HCT116 (cell line): ENCODE results near the gene PPP1CC. TPM values are rescaled to one million over a fixed set of nuclear protein-coding genes. Genes with fewer than 3 reads are reported as not detected.

Source experiments
- ATAC-seq: fragments of 200-7000 bp; cut with Tn5 transposase; 2 replicates; pipeline ENCODE4 v1.9.1; 2020; ENCODE audit warnings: mild to moderate bottlenecking, moderate library complexity
- BruUV-seq: library from RNA; stranded (reverse); fragments of 400-500 nt; replicated peaks from 2 replicates; lab custom pipeline; 2021; lab: Mats Ljungman, UMichigan
- CTCF ChIA-PET: fragments of 300-600 bp; sonication (Branson Sonifier 250); formaldehyde crosslinking; loops from one replicate; lab custom pipeline; 2021; ENCODE audit warnings: antibody characterized with exemption; lab: Charles Lee
- POLR2A ChIA-PET: fragments of 300-600, 350-600 bp; sonication (Branson Sonifier 250); formaldehyde crosslinking; loops from one replicate; lab custom pipeline; 2021; ENCODE audit warnings: antibody characterized with exemption; lab: Charles Lee
- RAD21 ChIA-PET, 2 experiments: fragments of 300-600 bp; sonication (Branson Sonifier 250); formaldehyde crosslinking; loops; one replicate each; lab custom pipeline; 2023; ENCODE audit warnings: low total read pairs in 2 of 2; ENCODE audit not compliant: uncharacterized antibody in 2 of 2, unreplicated experiment in 2 of 2, low non-redundant PET in 1 of 2; lab: Charles Lee
- DNase-seq: peaks from one replicate; pipeline ENCODE4 v3.0.0-alpha.2; 2010; ENCODE audit warnings: low read depth, low spot score
- H2AFZ ChIP-seq: fragments of 200-600 bp; shearing (Covaris generic), sonication (generic); 2 replicates; pipeline ENCODE4 v1.6.1; 2017; ENCODE audit warnings: low read depth, mixed run types, mixed read lengths, antibody characterized with exemption, low read length; ENCODE audit not compliant: poor library complexity, severe bottlenecking
- H3K27ac ChIP-seq: 2 replicates; pipeline ENCODE4 v1.5.1; 2012; ENCODE audit warnings: low read depth, low read length
- H3K27me3 ChIP-seq: fragments of 200-600 bp; sonication (generic); 2 replicates; pipeline ENCODE4 v1.6.1; 2016; ENCODE audit warnings: mixed run types, low read length, mixed read lengths; ENCODE audit not compliant: insufficient read depth
- H3K36me3 ChIP-seq, 2 experiments: fragments of 200-500 bp in 1 of 2; fragments of 200-600 bp in 1 of 2; sonication (Bioruptor generic) in 1 of 2; sonication (generic) in 1 of 2; 2 replicates each; pipeline versions ENCODE4 v1.5.1 to v1.6.1; 2014 to 2016; ENCODE audit warnings: low read length in 2 of 2, inconsistent platforms in 1 of 2, mixed read lengths in 1 of 2, mixed run types in 1 of 2; ENCODE audit not compliant: insufficient read depth in 2 of 2, control insufficient read depth in 1 of 2
- H3K4me1 ChIP-seq, 2 experiments: fragments of 200-600 bp in 1 of 2; sonication (generic) in 1 of 2; 2 replicates each; pipeline versions ENCODE4 v1.5.1 to v1.6.1; 2012 to 2017; ENCODE audit warnings: low read length in 2 of 2, inconsistent platforms in 1 of 2, mild to moderate bottlenecking in 1 of 2, mixed read lengths in 1 of 2, mixed run types in 1 of 2, moderate library complexity in 1 of 2; ENCODE audit not compliant: insufficient read depth in 2 of 2, control insufficient read depth in 1 of 2
- H3K4me2 ChIP-seq: fragments of 200-600 bp; sonication (generic); 2 replicates; pipeline ENCODE4 v1.6.1; 2017; ENCODE audit warnings: mixed run types, low read length, mixed read lengths
- H3K4me3 ChIP-seq, 2 experiments: fragments of 200-600 bp in 1 of 2; sonication (generic) in 1 of 2; replicated peaks in 1 of 2; 2 replicates each; pipeline ENCODE4 v1.5.1; 2011 to 2016; ENCODE audit warnings: low read length in 2 of 2, control low read depth in 1 of 2, low read depth in 1 of 2, mild to moderate bottlenecking in 1 of 2, mixed read lengths in 1 of 2, mixed run types in 1 of 2
- H3K79me2 ChIP-seq: fragments of 200-600 bp; sonication (generic); 2 replicates; pipeline ENCODE4 v1.6.1; 2017; ENCODE audit warnings: mild to moderate bottlenecking, mixed run types, low read length, moderate library complexity, mixed read lengths; ENCODE audit not compliant: insufficient read depth
- H3K9ac ChIP-seq: fragments of 200-600 bp; sonication (generic); 2 replicates; pipeline ENCODE4 v1.6.1; 2016; ENCODE audit warnings: low read length, mixed read lengths
- H3K9me2 ChIP-seq: fragments of 200-600 bp; sonication (generic), shearing (Covaris generic); 2 replicates; pipeline ENCODE4 v1.6.1; 2017; ENCODE audit warnings: mixed run types, mild to moderate bottlenecking, moderate library complexity; ENCODE audit not compliant: insufficient read depth
- H3K9me3 ChIP-seq, 2 experiments: fragments of 200-500 bp in 1 of 2; fragments of 200-600 bp in 1 of 2; sonication (Bioruptor generic) in 1 of 2; sonication (generic) in 1 of 2; 2 replicates each; pipeline ENCODE4 v1.6.1; 2014 to 2017; ENCODE audit warnings: low read length in 2 of 2, mixed read lengths in 2 of 2, inconsistent platforms in 1 of 2, low read depth in 1 of 2, mild to moderate bottlenecking in 1 of 2, mixed run types in 1 of 2, moderate library complexity in 1 of 2; ENCODE audit not compliant: control insufficient read depth in 1 of 2, insufficient read depth in 1 of 2
- H4K20me1 ChIP-seq: fragments of 200-600 bp; sonication (generic), shearing (Covaris generic); 2 replicates; pipeline ENCODE4 v1.6.1; 2017; ENCODE audit warnings: mixed run types, mild to moderate bottlenecking, moderate library complexity; ENCODE audit not compliant: insufficient read depth
- CTCF ChIP-seq, 3 experiments: fragments of 200-600 bp in 1 of 3; sonication (generic) in 1 of 3; IDR thresholded peaks in 2 of 3; conservative IDR thresholded peaks in 1 of 3; 2 replicates each; pipeline ENCODE4 v1.5.1; 2012 to 2017; ENCODE audit warnings: low read depth in 2 of 3, low read length in 2 of 3, antibody characterized with exemption in 1 of 3, borderline replicate concordance in 1 of 3, control low read depth in 1 of 3, mild to moderate bottlenecking in 1 of 3, mixed read lengths in 1 of 3, mixed run types in 1 of 3, moderate library complexity in 1 of 3; ENCODE audit not compliant: insufficient read depth in 1 of 3
- EGR1 ChIP-seq: IDR thresholded peaks from 2 replicates; pipeline ENCODE4 v1.6.1; 2012; ENCODE audit warnings: low read depth
- ELF1 ChIP-seq: IDR thresholded peaks from 2 replicates; pipeline ENCODE4 v1.6.1; 2012; ENCODE audit warnings: low read depth, borderline replicate concordance
- EZH2 ChIP-seq: fragments of 200-600 bp; sonication (generic); IDR thresholded peaks from 2 replicates; pipeline ENCODE4 v1.6.1; 2017; ENCODE audit warnings: antibody characterized with exemption, mixed run types
- EZH2phosphoT487 ChIP-seq: fragments of 200-600 bp; IDR thresholded peaks from 2 replicates; pipeline ENCODE4 v1.6.1; 2018; ENCODE audit warnings: antibody characterized with exemption, borderline replicate concordance
- FOSL1 ChIP-seq: IDR thresholded peaks from 2 replicates; pipeline ENCODE4 v1.6.1; 2012; ENCODE audit warnings: low read depth
- SIN3A ChIP-seq: IDR thresholded peaks from 2 replicates; pipeline ENCODE4 v1.6.1; 2012; ENCODE audit warnings: low read depth
- TCF7L2 ChIP-seq: IDR thresholded peaks from 2 replicates; pipeline ENCODE4 v1.7.0; 2011; ENCODE audit warnings: borderline replicate concordance, inconsistent platforms; ENCODE audit not compliant: insufficient read depth, insufficient read length; ENCODE audit errors: extremely low read depth
- intact Hi-C: fragments of 100-400 bp; cut with micrococcal nuclease; formaldehyde crosslinking; loops from 2 replicates; pipeline ENCODE4 v1.10.0; 2022
- total RNA-seq: library from RNA; stranded (reverse); gene quantifications from one replicate; pipeline ENCODE4 v1.2.1, GENCODE V29; 2021; ENCODE audit not compliant: unreplicated experiment

Gene PPP1CC
- total RNA-seq, 1 experiment from 2014 or later = 248 TPM

- ChIA-PET RAD21 (no interaction called here), POLR2A (no interaction called here), CTCF (no interaction called here)
- no peak for ATAC-seq
- no peaks in the 10 kb centered on the region for H4K20me1 ChIP-seq
- no peak for DNase-seq
- no peaks in the 10 kb centered on the region for H3K27me3 ChIP-seq
- no peak overlapping the region for H3K4me3 ChIP-seq
- no peaks in the 10 kb centered on the region for H3K9me2 ChIP-seq
- no peak overlapping the region for H2AFZ ChIP-seq
- intact Hi-C loops = no loop called here
- no TSS peak for BruUV-seq
- H3K79me2 ChIP-seq = no peaks in the 10 kb centered on the region
- H3K27ac ChIP-seq = no peak overlapping the region
- no peak overlapping the region for H3K4me2 ChIP-seq
- no peak for TF ChIP-seq EGR1
- no peak for TF ChIP-seq SIN3A
- no peak for TF ChIP-seq EZH2phosphoT487
- TF ChIP-seq CTCF (IDR thresholded peaks at IDR 0.05 in 2 of 3, conservative IDR thresholded peaks at IDR 0.05 in 1 of 3; ENCODE audit: borderline replicate concordance in 1 of 3, insufficient read depth in 1 of 3, low read depth in 2 of 3, low read length in 2 of 3) = no peak
- TF ChIP-seq FOSL1 = no peak
- no peak for TF ChIP-seq ELF1
- TF ChIP-seq TCF7L2 = no peak
- no peak for TF ChIP-seq EZH2
- no peaks in the 10 kb centered on the region for H3K36me3 ChIP-seq
- H3K9me3 ChIP-seq = no peaks in the 10 kb centered on the region
- H3K4me1 ChIP-seq = no peaks in the 10 kb centered on the region
- H3K9ac ChIP-seq = no peak overlapping the region
These were observed 65.3 kb downstream of the PPP1CC start for GRCh38 chr12:110677206-110677911.
